Spleen (tissue), 11 donors: ENCODE measurements around the gene VWA1. TPM values are rescaled to one million over a fixed set of nuclear protein-coding genes. Genes with fewer than 3 reads are reported as not detected.

Experiments
- DNase-seq: peaks from one replicate; pipeline ENCODE4 v3.0.0-alpha.2; 2020
- H3K27ac ChIP-seq, 8 donors: fragments of 200-600 bp; sonication (generic) in 7 of 8; 1 replicate in 4 of 8; 2 replicates in 4 of 8; pipeline versions ENCODE4 v1.5.0 to v1.8.0; 2016 to 2021; ENCODE audit warnings: inconsistent platforms in 4 of 8, mild to moderate bottlenecking in 4 of 8, moderate library complexity in 1 of 8
- H3K27me3 ChIP-seq, 7 donors: fragments of 200-600 bp; sonication (generic) in 6 of 7; replicated peaks in 1 of 7; 1 replicate in 4 of 7; 2 replicates in 3 of 7; pipeline versions ENCODE4 v1.5.0 to v1.8.0; 2016 to 2021; ENCODE audit warnings: inconsistent platforms in 3 of 7, mild to moderate bottlenecking in 1 of 7
- H3K36me3 ChIP-seq, 6 donors: fragments of 200-600 bp; sonication (generic) in 5 of 6; 1 replicate in 4 of 6; 2 replicates in 2 of 6; pipeline versions ENCODE4 v1.5.0 to v1.8.0; 2016 to 2021; ENCODE audit warnings: inconsistent platforms in 2 of 6
- H3K4me1 ChIP-seq, 6 donors: fragments of 200-600 bp; sonication (generic) in 5 of 6; 1 replicate in 3 of 6; 2 replicates in 3 of 6; pipeline versions ENCODE4 v1.5.0 to v1.8.0; 2016 to 2021; ENCODE audit warnings: inconsistent platforms in 3 of 6
- H3K4me3 ChIP-seq, 8 donors: fragments of 200-600 bp; sonication (generic) in 7 of 8; 1 replicate in 4 of 8; 2 replicates in 4 of 8; pipeline versions ENCODE4 v1.5.0 to v1.8.0; 2016 to 2021; ENCODE audit warnings: inconsistent platforms in 4 of 8, mild to moderate bottlenecking in 4 of 8, moderate library complexity in 2 of 8
- H3K9me3 ChIP-seq, 8 donors: fragments of 200-600 bp; sonication (generic) in 7 of 8; 1 replicate in 4 of 8; 2 replicates in 4 of 8; pipeline versions ENCODE4 v1.5.0 to v1.8.0; 2016 to 2021; ENCODE audit warnings: inconsistent platforms in 4 of 8
- POLR2A ChIP-seq, 3 donors: fragments of 450-650 bp; IDR thresholded peaks; one replicate each; pipeline ENCODE4 v1.5.1; 2017; ENCODE audit warnings: antibody characterized with exemption in 3 of 3, mild to moderate bottlenecking in 1 of 3
- POLR2AphosphoS5 ChIP-seq, 3 donors: sonication (generic); formaldehyde crosslinking; IDR thresholded peaks; one replicate each; pipeline ENCODE4 v1.5.1; 2017; ENCODE audit warnings: antibody characterized with exemption in 3 of 3
- WGBS, 5 donors: extraction: QIAGEN DNeasy Blood & Tissue Kit in 3 of 5; methylation state at CpG; one replicate each; pipeline versions ENCODE4 v1.1.5 to v1.1.7; 2013 to 2018; 5-methylcytosine and 5-hydroxymethylcytosine counted together
- intact Hi-C: fragments of 100-400 bp; cut with DNase I; formaldehyde crosslinking; loops from one replicate; pipeline ENCODE4 v1.15.0; 2023; ENCODE audit warnings: low total_unique reads
- polyA plus RNA-seq, 3 donors: library from polyadenylated mRNA; stranded (reverse); fragments of 200-250 nt; gene quantifications; one replicate each; pipeline ENCODE4 v1.2.1, GENCODE V29; 2013
- total RNA-seq, 7 donors: library from RNA; depleted of rRNA in 3 of 7; stranded (reverse); fragments of >200 nt in 3 of 7; fragmentation: NEBNext Ultra II Directional in 4 of 7; extraction: Animal tissue kit (Norgen Biotek cat#: 25700) in 4 of 7; gene quantifications; one replicate each; pipeline versions ENCODE4 v1.1.0 to v1.2.1, GENCODE V29; 2016 to 2021
- TF ChIP-seq, protein P1 (sequence below), 11 experiments: fragments of 200-600 bp in 7 of 11; fragments of 450-650 bp in 4 of 11; sonication (generic) in 4 of 11; IDR thresholded peaks in 8 of 11; conservative IDR thresholded peaks in 3 of 11; 1 replicate in 7 of 11; 2 replicates in 4 of 11; pipeline versions ENCODE4 v1.4.0 to v1.8.0; 2016 to 2021; ENCODE audit warnings: antibody characterized with exemption in 11 of 11, inconsistent platforms in 4 of 11, mild to moderate bottlenecking in 1 of 11
- donor health status: healthy with polysubstance abuse.
- donor health status: DM: no; HTN: no; CAD: no; lungs with moderate emphysema.
- donor health status: DM: no; HTN: no; CAD: no.
- donor health status: Bipolar disorder and iron deficiency.
- donor health status: healthy.
- donor health status: DM: no; HTN: no; CAD: no.
- donor health status: DM: yes; HTN: yes; CAD: no.

Gene VWA1
- total and polyA plus RNA-seq, 10 donors, result 3.9 to 18.0 (median 12.4) TPM

DNA sequence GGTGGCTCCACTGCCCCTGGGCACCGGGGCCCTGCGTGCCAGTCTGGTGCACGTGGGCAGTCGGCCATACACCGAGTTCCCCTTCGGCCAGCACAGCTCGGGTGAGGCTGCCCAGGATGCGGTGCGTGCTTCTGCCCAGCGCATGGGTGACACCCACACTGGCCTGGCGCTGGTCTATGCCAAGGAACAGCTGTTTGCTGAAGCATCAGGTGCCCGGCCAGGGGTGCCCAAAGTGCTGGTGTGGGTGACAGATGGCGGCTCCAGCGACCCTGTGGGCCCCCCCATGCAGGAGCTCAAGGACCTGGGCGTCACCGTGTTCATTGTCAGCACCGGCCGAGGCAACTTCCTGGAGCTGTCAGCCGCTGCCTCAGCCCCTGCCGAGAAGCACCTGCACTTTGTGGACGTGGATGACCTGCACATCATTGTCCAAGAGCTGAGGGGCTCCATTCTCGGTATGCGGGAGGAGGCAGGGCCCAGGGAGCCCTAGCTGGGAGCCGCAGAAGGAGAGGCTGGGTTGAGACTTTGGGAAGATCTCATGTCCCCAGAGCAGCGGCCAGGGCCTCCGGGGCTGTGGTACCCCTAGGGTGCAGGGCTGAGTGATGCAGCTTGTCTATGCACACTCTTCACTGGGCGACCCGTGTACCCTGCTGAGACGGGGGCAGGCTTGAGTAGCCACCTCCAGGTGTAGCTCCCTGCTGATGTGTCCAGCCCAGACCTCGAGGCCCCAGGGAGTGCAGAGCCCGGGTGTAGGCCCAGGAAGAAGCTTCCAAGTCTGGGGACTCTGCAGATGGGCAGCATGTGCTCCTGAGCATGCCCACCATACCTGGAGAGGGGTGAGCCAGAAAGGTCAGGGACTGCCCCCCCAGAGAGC is 1.8 kb downstream of the VWA1 start:
- 82 to 89% (median 86%) methylated on average over 19 to 31 of the region's 31 CpGs for WGBS, 5 donors
- TF ChIP-seq POLR2AphosphoS5 (IDR thresholded peaks at IDR 0.05), result no peak
- TF ChIP-seq, protein P1, sequence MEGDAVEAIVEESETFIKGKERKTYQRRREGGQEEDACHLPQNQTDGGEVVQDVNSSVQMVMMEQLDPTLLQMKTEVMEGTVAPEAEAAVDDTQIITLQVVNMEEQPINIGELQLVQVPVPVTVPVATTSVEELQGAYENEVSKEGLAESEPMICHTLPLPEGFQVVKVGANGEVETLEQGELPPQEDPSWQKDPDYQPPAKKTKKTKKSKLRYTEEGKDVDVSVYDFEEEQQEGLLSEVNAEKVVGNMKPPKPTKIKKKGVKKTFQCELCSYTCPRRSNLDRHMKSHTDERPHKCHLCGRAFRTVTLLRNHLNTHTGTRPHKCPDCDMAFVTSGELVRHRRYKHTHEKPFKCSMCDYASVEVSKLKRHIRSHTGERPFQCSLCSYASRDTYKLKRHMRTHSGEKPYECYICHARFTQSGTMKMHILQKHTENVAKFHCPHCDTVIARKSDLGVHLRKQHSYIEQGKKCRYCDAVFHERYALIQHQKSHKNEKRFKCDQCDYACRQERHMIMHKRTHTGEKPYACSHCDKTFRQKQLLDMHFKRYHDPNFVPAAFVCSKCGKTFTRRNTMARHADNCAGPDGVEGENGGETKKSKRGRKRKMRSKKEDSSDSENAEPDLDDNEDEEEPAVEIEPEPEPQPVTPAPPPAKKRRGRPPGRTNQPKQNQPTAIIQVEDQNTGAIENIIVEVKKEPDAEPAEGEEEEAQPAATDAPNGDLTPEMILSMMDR (IDR thresholded peaks at IDR 0.05 in 8 of 11, conservative IDR thresholded peaks at IDR 0.05 in 3 of 11), result no peak
- TF ChIP-seq POLR2A (IDR thresholded peaks at IDR 0.05), result no peak
- H3K27ac ChIP-seq, result no peak overlapping the region
- intact Hi-C loops, result no loop called here
- peaks cover 0 to 88% (median 46%) of the 10 kb centered on the region in 7 donors for H3K27me3 ChIP-seq
- no peaks in the 10 kb centered on the region for H3K9me3 ChIP-seq
- H3K4me3 ChIP-seq, result no peak overlapping the region
- peak; percentile 67 for DNase-seq
- H3K36me3 ChIP-seq, result no peaks in the 10 kb centered on the region
- H3K4me1 ChIP-seq, result peaks cover 42 to 71% (median 57%) of the 10 kb centered on the region in 6 donors

DNA sequence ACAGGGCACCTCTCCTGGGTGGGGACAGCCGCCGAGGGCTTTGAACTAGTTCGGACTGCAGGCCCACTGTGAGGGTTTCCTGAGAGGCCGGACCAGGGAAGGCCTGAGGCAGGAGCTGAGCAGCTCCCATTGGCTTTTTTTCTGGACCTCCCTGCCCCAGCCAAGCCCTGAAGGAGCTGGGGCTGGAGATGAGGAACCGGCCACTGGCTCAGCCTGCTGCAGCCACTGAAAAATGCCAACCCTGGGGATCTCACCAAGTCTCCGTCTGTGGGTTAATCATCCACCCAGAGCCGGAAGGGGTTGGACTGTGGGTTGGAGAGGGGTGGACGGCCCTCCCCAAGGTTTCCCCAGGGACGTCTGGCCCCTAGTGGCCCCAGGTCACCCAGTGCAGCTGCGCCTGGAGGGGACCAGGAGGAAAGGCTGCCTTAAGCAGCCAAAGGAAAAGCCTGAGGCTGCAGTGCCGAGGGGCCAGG is 2.5 kb downstream of the VWA1 start:
- no peak overlapping the region for H3K27ac ChIP-seq
- peaks cover 38 to 64% (median 51%) of the 10 kb centered on the region in 6 donors for H3K4me1 ChIP-seq
- H3K9me3 ChIP-seq, result no peaks in the 10 kb centered on the region
- H3K4me3 ChIP-seq, result no peak overlapping the region
- TF ChIP-seq POLR2AphosphoS5 (IDR thresholded peaks at IDR 0.05) (no peak), POLR2A (IDR thresholded peaks at IDR 0.05) (no peak)
- TF ChIP-seq, protein P1 (IDR thresholded peaks at IDR 0.05 in 8 of 11, conservative IDR thresholded peaks at IDR 0.05 in 3 of 11), result no peak
- peaks cover 0 to 81% (median 46%) of the 10 kb centered on the region in 7 donors for H3K27me3 ChIP-seq
- no peaks in the 10 kb centered on the region for H3K36me3 ChIP-seq
- no peak for DNase-seq
- 61 to 76% (median 65%) methylated on average over 3 to 11 of the region's 11 CpGs for WGBS, 5 donors
- intact Hi-C loops, result no loop called here

DNA sequence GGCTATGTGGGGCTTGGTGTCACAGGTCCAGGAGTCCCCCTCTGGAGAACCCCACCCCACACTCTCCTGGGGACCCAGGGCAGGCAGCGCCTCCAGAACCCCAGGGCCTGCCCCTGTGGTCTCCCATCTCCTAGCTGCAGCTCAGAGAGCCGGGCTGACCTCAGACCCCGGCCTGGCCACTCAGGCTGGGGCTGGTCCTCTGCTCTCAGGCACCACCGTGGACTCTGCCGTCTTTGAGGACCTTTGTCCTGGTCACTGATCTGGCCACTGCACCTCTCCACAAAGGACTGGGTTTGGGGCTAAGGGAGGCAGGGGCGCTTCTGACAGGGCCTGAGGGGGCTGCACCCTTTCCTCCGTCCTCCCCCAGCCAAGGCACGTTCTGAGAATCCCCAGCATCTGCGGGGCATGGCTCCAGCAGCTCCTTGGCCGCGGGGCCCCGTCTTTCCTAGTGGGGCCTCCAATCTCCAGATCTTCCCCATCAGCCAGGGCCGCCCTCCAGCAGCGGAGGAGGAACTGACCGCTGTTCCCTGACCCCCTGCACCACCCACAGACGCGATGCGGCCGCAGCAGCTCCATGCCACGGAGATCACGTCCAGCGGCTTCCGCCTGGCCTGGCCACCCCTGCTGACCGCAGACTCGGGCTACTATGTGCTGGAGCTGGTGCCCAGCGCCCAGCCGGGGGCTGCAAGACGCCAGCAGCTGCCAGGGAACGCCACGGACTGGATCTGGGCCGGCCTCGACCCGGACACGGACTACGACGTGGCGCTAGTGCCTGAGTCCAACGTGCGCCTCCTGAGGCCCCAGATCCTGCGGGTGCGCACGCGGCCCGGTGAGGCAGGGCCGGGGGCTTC is 3.3 kb downstream of the VWA1 start:
- Histone ChIP-seq H3K4me1 (peaks cover 29 to 56% (median 43%) of the 10 kb centered on the region in 6 donors), H3K36me3 (no peaks in the 10 kb centered on the region), H3K9me3 (no peaks in the 10 kb centered on the region), H3K27ac (no peak overlapping the region), H3K27me3 (peaks cover 0 to 73% (median 46%) of the 10 kb centered on the region in 7 donors), H3K4me3 (no peak overlapping the region)
- intact Hi-C loops, result no loop called here
- DNase-seq, result peak; percentile 71
- WGBS, 5 donors, result 83 to 94% (median 91%) methylated on average over 30 to 45 of the region's 45 CpGs
- TF ChIP-seq POLR2A (IDR thresholded peaks at IDR 0.05), result no peak
- TF ChIP-seq POLR2AphosphoS5 (IDR thresholded peaks at IDR 0.05), result no peak
- TF ChIP-seq, protein P1 (IDR thresholded peaks at IDR 0.05 in 8 of 11, conservative IDR thresholded peaks at IDR 0.05 in 3 of 11), result no peak
